ENCODE data around the gene PARP16. TPM values are rescaled to one million over a fixed set of nuclear protein-coding genes. Genes with fewer than 3 reads are reported as not detected.
A peak's percentile ranks its signal among the peaks of the same experiment; 100 is the strongest.

The PARP16 gene
- total and polyA plus RNA-seq, 5 donors from 2014 or later = 14.9 to 25.9 (median 20.8) TPM

GRCh38 chr15:65298731-65299130, 12.0 kb upstream of the PARP16 start:
- no peaks in the 10 kb centered on the region for H3K9me3 ChIP-seq (ENCODE audit: control insufficient read depth in 2 of 2, low read length in 2 of 2)
- ATAC-seq (ENCODE audit: low read depth in 2 of 2) = no peak
- no peaks in the 10 kb centered on the region for H3K27me3 ChIP-seq (ENCODE audit: control insufficient read depth, insufficient read depth, low read length)
- DNase-seq = no peak
- peak overlapping the region; percentile 83 for H3K4me3 ChIP-seq (ENCODE audit: low read depth, low read length)
- peak overlapping the region; percentile 15 for H3K27ac ChIP-seq (ENCODE audit: insufficient read depth, low read length, poor library complexity, severe bottlenecking)
- peaks cover 12% of the 10 kb centered on the region for H3K27me3 Mint-ChIP-seq
- no peaks in the 10 kb centered on the region for H3K36me3 Mint-ChIP-seq
- H3K36me3 ChIP-seq (ENCODE audit: control insufficient read depth, insufficient read depth, low read length) = no peaks in the 10 kb centered on the region
- H3K4me3 Mint-ChIP-seq = peak overlapping the region; percentile 87 to 96 (median 94)
- peak overlapping the region; percentile 89 to 95 (median 91) for H3K27ac Mint-ChIP-seq
- peaks cover 27% of the 10 kb centered on the region for H3K4me1 ChIP-seq (ENCODE audit: control insufficient read depth, insufficient read depth, low read length, poor library complexity, severe bottlenecking)
- H3K4me1 Mint-ChIP-seq = peaks cover 8 to 39% (median 25%) of the 10 kb centered on the region in 4 donors
- peaks cover 0 to 2% (median 0%) of the 10 kb centered on the region in 7 donors for H3K9me3 Mint-ChIP-seq

GRCh38 chr15:65292938-65293518, 6.3 kb upstream of the PARP16 start:
- peaks cover 8% of the 10 kb centered on the region for H3K27me3 Mint-ChIP-seq
- H3K27ac Mint-ChIP-seq = peak overlapping the region in 1 of 3 donors; percentile 78
- no peak overlapping the region for H3K27ac ChIP-seq (ENCODE audit: insufficient read depth, low read length, poor library complexity, severe bottlenecking)
- H3K9me3 ChIP-seq (ENCODE audit: control insufficient read depth in 2 of 2, low read length in 2 of 2) = no peaks in the 10 kb centered on the region
- peaks cover 10 to 32% (median 17%) of the 10 kb centered on the region in 4 donors for H3K4me1 Mint-ChIP-seq
- ATAC-seq (ENCODE audit: low read depth in 2 of 2) (no peak), DNase-seq (no peak)
- peak overlapping the region in 1 of 4 donors; percentile 22 for H3K4me3 Mint-ChIP-seq
- H3K4me1 ChIP-seq (ENCODE audit: control insufficient read depth, insufficient read depth, low read length, poor library complexity, severe bottlenecking) = peaks cover 23% of the 10 kb centered on the region
- no peak overlapping the region for H3K4me3 ChIP-seq (ENCODE audit: low read depth, low read length)
- H3K27me3 ChIP-seq (ENCODE audit: control insufficient read depth, insufficient read depth, low read length) = no peaks in the 10 kb centered on the region
- no peaks in the 10 kb centered on the region for H3K36me3 ChIP-seq (ENCODE audit: control insufficient read depth, insufficient read depth, low read length)
- H3K36me3 Mint-ChIP-seq = no peaks in the 10 kb centered on the region
- H3K9me3 Mint-ChIP-seq = peaks cover 0 to 2% (median 0%) of the 10 kb centered on the region in 7 donors

- Histone ChIP-seq H3K27me3 (ENCODE audit: control insufficient read depth, insufficient read depth, low read length) (no peaks in the 10 kb centered on the region), H3K27ac (ENCODE audit: insufficient read depth, low read length, poor library complexity, severe bottlenecking) (no peak overlapping the region), H3K4me3 (ENCODE audit: low read depth, low read length) (no peak overlapping the region), H3K36me3 (ENCODE audit: control insufficient read depth, insufficient read depth, low read length) (no peaks in the 10 kb centered on the region), H3K4me1 (ENCODE audit: control insufficient read depth, insufficient read depth, low read length, poor library complexity, severe bottlenecking) (peaks cover 20% of the 10 kb centered on the region), H3K9me3 (ENCODE audit: control insufficient read depth in 2 of 2, low read length in 2 of 2) (no peaks in the 10 kb centered on the region)
- peaks cover 10 to 28% (median 20%) of the 10 kb centered on the region in 4 donors for H3K4me1 Mint-ChIP-seq
- no peaks in the 10 kb centered on the region for H3K36me3 Mint-ChIP-seq
- no peak overlapping the region for H3K27ac Mint-ChIP-seq
- DNase-seq (no peak), ATAC-seq (ENCODE audit: low read depth in 2 of 2) (no peak)
- H3K27me3 Mint-ChIP-seq = no peaks in the 10 kb centered on the region
- H3K9me3 Mint-ChIP-seq = peaks cover 0 to 2% (median 0%) of the 10 kb centered on the region in 7 donors
- peak overlapping the region in 1 of 4 donors; percentile 39 for H3K4me3 Mint-ChIP-seq
These were observed 3.5 kb upstream of the PARP16 start for GRCh38 chr15:65290228-65290627.

- H3K27ac Mint-ChIP-seq = no peak overlapping the region
- no peaks in the 10 kb centered on the region for H3K27me3 ChIP-seq (ENCODE audit: control insufficient read depth, insufficient read depth, low read length)
- H3K4me1 Mint-ChIP-seq = peaks cover 10 to 34% (median 20%) of the 10 kb centered on the region in 4 donors
- H3K9me3 Mint-ChIP-seq = peaks cover 0 to 2% (median 0%) of the 10 kb centered on the region in 7 donors
- H3K4me3 ChIP-seq (ENCODE audit: low read depth, low read length) = no peak overlapping the region
- no peak for ATAC-seq (ENCODE audit: low read depth in 2 of 2)
- DNase-seq = no peak
- H3K27ac ChIP-seq (ENCODE audit: insufficient read depth, low read length, poor library complexity, severe bottlenecking) = no peak overlapping the region
- H3K27me3 Mint-ChIP-seq = no peaks in the 10 kb centered on the region
- no peaks in the 10 kb centered on the region for H3K9me3 ChIP-seq (ENCODE audit: control insufficient read depth in 2 of 2, low read length in 2 of 2)
- no peaks in the 10 kb centered on the region for H3K36me3 ChIP-seq (ENCODE audit: control insufficient read depth, insufficient read depth, low read length)
- peak overlapping the region in 1 of 4 donors; percentile 96 for H3K4me3 Mint-ChIP-seq
- H3K4me1 ChIP-seq (ENCODE audit: control insufficient read depth, insufficient read depth, low read length, poor library complexity, severe bottlenecking) = peaks cover 21% of the 10 kb centered on the region
- H3K36me3 Mint-ChIP-seq = no peaks in the 10 kb centered on the region
These were observed 2.7 kb upstream of the PARP16 start for GRCh38 chr15:65289261-65289854.

GRCh38 chr15:65287520-65287855, 805 bp upstream of the PARP16 start:
- Histone ChIP-seq H3K27me3 (ENCODE audit: control insufficient read depth, insufficient read depth, low read length) (no peaks in the 10 kb centered on the region), H3K36me3 (ENCODE audit: control insufficient read depth, insufficient read depth, low read length) (no peaks in the 10 kb centered on the region), H3K4me3 (ENCODE audit: low read depth, low read length) (peak overlapping the region; percentile 76), H3K9me3 (ENCODE audit: control insufficient read depth in 2 of 2, low read length in 2 of 2) (no peaks in the 10 kb centered on the region), H3K4me1 (ENCODE audit: control insufficient read depth, insufficient read depth, low read length, poor library complexity, severe bottlenecking) (peaks cover 24% of the 10 kb centered on the region), H3K27ac (ENCODE audit: insufficient read depth, low read length, poor library complexity, severe bottlenecking) (peak overlapping the region; percentile 78)
- no peaks in the 10 kb centered on the region for H3K27me3 Mint-ChIP-seq
- H3K4me1 Mint-ChIP-seq = peaks cover 15 to 45% (median 24%) of the 10 kb centered on the region in 4 donors
- H3K27ac Mint-ChIP-seq = peak overlapping the region; percentile 81 to 94 (median 93)
- ATAC-seq (ENCODE audit: low read depth in 2 of 2) (no peak), DNase-seq (no peak)
- peaks cover 6% of the 10 kb centered on the region for H3K36me3 Mint-ChIP-seq
- peaks cover 0 to 2% (median 0%) of the 10 kb centered on the region in 7 donors for H3K9me3 Mint-ChIP-seq
- H3K4me3 Mint-ChIP-seq = peak overlapping the region; percentile 88 to 96 (median 91)

GRCh38 chr15:65286069-65286703, 497 bp downstream of the PARP16 start:
- Histone ChIP-seq H3K36me3 (ENCODE audit: control insufficient read depth, insufficient read depth, low read length) (no peaks in the 10 kb centered on the region), H3K4me1 (ENCODE audit: control insufficient read depth, insufficient read depth, low read length, poor library complexity, severe bottlenecking) (peaks cover 24% of the 10 kb centered on the region), H3K27me3 (ENCODE audit: control insufficient read depth, insufficient read depth, low read length) (no peaks in the 10 kb centered on the region), H3K27ac (ENCODE audit: insufficient read depth, low read length, poor library complexity, severe bottlenecking) (peak overlapping the region; percentile 78), H3K9me3 (ENCODE audit: control insufficient read depth in 2 of 2, low read length in 2 of 2) (no peaks in the 10 kb centered on the region), H3K4me3 (ENCODE audit: low read depth, low read length) (peak overlapping the region; percentile 80)
- Mint-ChIP-seq H3K4me3 (peak overlapping the region; percentile 88 to 96 (median 91)), H3K4me1 (peaks cover 15 to 53% (median 26%) of the 10 kb centered on the region in 4 donors), H3K36me3 (peaks cover 11% of the 10 kb centered on the region), H3K9me3 (peaks cover 0 to 2% (median 0%) of the 10 kb centered on the region in 7 donors), H3K27me3 (no peaks in the 10 kb centered on the region), H3K27ac (peak overlapping the region; percentile 48 to 94 (median 93))
- peak; percentile 6 to 10 for ATAC-seq (ENCODE audit: low read depth in 2 of 2)
- DNase-seq = peak in 1 of 3 donors; percentile 50

GRCh38 chr15:65285291-65286068, 1.2 kb downstream of the PARP16 start:
- ATAC-seq (ENCODE audit: low read depth in 2 of 2) = no peak
- H3K4me1 Mint-ChIP-seq = peaks cover 15 to 56% (median 27%) of the 10 kb centered on the region in 4 donors
- DNase-seq = no peak
- peak overlapping the region; percentile 89 to 94 (median 93) for H3K27ac Mint-ChIP-seq
- Histone ChIP-seq H3K4me1 (ENCODE audit: control insufficient read depth, insufficient read depth, low read length, poor library complexity, severe bottlenecking) (peaks cover 24% of the 10 kb centered on the region), H3K4me3 (ENCODE audit: low read depth, low read length) (peak overlapping the region; percentile 80), H3K9me3 (ENCODE audit: control insufficient read depth in 2 of 2, low read length in 2 of 2) (no peaks in the 10 kb centered on the region), H3K36me3 (ENCODE audit: control insufficient read depth, insufficient read depth, low read length) (no peaks in the 10 kb centered on the region), H3K27ac (ENCODE audit: insufficient read depth, low read length, poor library complexity, severe bottlenecking) (peak overlapping the region; percentile 78), H3K27me3 (ENCODE audit: control insufficient read depth, insufficient read depth, low read length) (no peaks in the 10 kb centered on the region)
- no peaks in the 10 kb centered on the region for H3K27me3 Mint-ChIP-seq
- peaks cover 0 to 2% (median 0%) of the 10 kb centered on the region in 7 donors for H3K9me3 Mint-ChIP-seq
- peak overlapping the region; percentile 88 to 96 (median 91) for H3K4me3 Mint-ChIP-seq
- H3K36me3 Mint-ChIP-seq = peaks cover 11% of the 10 kb centered on the region

Measured in CD4-positive, CD25-positive, alpha-beta regulatory T cell (primary cell).